ENCODE measurements around the gene AURKB.

DNA sequence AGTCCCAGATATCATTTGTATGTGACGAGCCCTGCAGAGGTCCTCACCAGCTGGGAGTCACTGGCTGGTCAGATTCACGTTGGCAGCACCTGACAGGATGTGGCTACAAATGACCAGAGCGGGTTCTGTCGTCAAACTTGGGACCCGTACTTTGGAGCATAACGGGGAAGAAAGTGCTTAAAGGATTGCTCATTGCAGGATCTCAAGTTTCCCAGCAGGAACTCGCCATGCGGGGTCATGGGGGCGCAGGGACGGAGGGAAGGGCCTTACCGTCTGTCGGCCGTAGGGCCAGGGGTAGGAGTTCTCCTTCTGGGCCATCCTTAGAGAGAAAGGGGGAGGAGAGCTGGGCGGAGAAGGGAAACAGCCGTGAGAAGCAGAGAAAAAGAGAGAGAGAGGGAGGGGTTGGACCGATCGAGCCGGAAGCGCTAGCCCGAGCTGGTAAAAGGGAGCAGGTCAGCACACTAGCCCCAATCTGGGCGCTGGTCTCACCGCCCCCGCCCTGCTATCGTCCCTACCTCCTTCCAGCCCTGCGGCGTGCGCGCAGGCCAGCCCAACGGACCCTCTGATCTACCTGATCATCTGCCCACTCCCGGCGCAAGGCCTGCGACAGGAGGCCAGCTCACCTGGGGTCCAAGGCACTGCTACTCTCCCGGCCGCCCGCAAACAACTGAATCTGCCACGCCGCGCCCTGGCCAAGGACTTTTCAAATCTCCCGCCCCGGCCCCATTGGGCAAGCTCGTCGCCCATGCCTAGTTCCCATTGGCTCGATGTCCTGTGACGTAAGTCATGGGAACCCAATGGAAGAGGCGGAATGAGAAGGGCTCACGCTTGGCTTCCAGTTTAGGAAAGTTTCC lies at the start of gene AURKB:
- TF ChIP-seq CTCF (IDR thresholded peaks at IDR 0.05) (no peak), POLR2A (IDR thresholded peaks at IDR 0.05) (no peak)
